ENCODE results near the gene ZFYVE9. TPM values are rescaled to one million over a fixed set of nuclear protein-coding genes. Genes with fewer than 3 reads are reported as not detected.
A peak's percentile ranks its signal among the peaks of the same experiment; 100 is the strongest.

The ZFYVE9 gene
- polyA plus RNA-seq, 3 donors = 0.09 TPM; not detected in 2

DNA sequence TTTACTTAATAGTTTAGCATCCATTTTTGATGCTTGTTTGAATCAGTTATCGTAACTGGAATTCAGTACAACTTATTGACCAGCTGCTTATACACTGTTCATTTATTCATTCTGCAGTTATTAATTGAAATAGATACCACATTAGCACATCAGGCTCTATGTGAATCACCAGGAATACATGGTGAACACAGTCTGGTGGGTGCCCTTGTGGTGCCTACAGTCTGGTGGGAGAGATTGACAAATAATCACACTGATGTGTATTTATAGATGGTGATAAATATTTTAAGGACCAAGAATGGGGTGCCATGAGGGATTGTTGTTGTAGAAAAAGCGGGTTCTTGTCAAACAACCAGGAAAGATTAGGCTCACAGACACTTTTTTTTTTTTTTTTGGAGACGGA, 87.6 kb downstream of the ZFYVE9 start:
- peaks cover 20 to 44% of the 10 kb centered on the region in 2 donors for H3K9me3 ChIP-seq (replicated peaks in 1 of 2; ENCODE audit: control insufficient read depth in 1 of 2, insufficient read depth in 1 of 2, low read length in 2 of 2)
- no peaks in the 10 kb centered on the region for H3K36me3 ChIP-seq (replicated peaks in 1 of 2; ENCODE audit: control insufficient read depth in 1 of 2, insufficient read depth in 2 of 2, low read length in 2 of 2)
- H3K4me1 Mint-ChIP-seq = no peaks in the 10 kb centered on the region
- DNase-seq = no peak
- TF ChIP-seq, protein P1, sequence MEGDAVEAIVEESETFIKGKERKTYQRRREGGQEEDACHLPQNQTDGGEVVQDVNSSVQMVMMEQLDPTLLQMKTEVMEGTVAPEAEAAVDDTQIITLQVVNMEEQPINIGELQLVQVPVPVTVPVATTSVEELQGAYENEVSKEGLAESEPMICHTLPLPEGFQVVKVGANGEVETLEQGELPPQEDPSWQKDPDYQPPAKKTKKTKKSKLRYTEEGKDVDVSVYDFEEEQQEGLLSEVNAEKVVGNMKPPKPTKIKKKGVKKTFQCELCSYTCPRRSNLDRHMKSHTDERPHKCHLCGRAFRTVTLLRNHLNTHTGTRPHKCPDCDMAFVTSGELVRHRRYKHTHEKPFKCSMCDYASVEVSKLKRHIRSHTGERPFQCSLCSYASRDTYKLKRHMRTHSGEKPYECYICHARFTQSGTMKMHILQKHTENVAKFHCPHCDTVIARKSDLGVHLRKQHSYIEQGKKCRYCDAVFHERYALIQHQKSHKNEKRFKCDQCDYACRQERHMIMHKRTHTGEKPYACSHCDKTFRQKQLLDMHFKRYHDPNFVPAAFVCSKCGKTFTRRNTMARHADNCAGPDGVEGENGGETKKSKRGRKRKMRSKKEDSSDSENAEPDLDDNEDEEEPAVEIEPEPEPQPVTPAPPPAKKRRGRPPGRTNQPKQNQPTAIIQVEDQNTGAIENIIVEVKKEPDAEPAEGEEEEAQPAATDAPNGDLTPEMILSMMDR (IDR thresholded peaks at IDR 0.05) = no peak
- H3K4me3 ChIP-seq (replicated peaks in 1 of 3; ENCODE audit: low read depth in 2 of 3, low read length in 3 of 3) = no peak overlapping the region
- H3K36me3 Mint-ChIP-seq = peaks cover 9 to 16% of the 10 kb centered on the region in 2 donors
- no peak overlapping the region for H3K4me2 ChIP-seq (replicated peaks; ENCODE audit: extremely low read depth, low read length, poor library complexity, severe bottlenecking)
- peaks cover 15 to 38% (median 27%) of the 10 kb centered on the region in 7 donors for H3K9me3 Mint-ChIP-seq
- H3K4me1 ChIP-seq (ENCODE audit: control insufficient read depth in 1 of 2, insufficient read depth in 2 of 2, low read length in 2 of 2) = no peaks in the 10 kb centered on the region
- H3K27ac Mint-ChIP-seq = peak overlapping the region in 1 of 7 donors; percentile 7
- no peak overlapping the region for H3K27ac ChIP-seq (ENCODE audit: low read depth in 1 of 2, low read length in 2 of 2)
- no CpG with 5 or more reads among the region's 3 CpGs for whole genome bisulfite sequencing (ENCODE audit: insufficient coverage)
- peaks cover 95 to 100% of the 10 kb centered on the region in 2 donors for H3K27me3 ChIP-seq (ENCODE audit: control insufficient read depth in 2 of 2, insufficient read depth in 2 of 2, low read length in 2 of 2)
- H3K9ac ChIP-seq (ENCODE audit: insufficient read depth, low read length, poor library complexity, severe bottlenecking) = no peak overlapping the region
- H3K79me2 ChIP-seq (ENCODE audit: insufficient read depth, low read length) = no peaks in the 10 kb centered on the region
- H3K27me3 Mint-ChIP-seq (ENCODE audit: low read depth in 3 of 3) = peaks cover 92 to 96% (median 96%) of the 10 kb centered on the region in 3 donors
- intact Hi-C loops (cut with micrococcal nuclease) = no loop called here
- H2AFZ ChIP-seq (ENCODE audit: insufficient read depth, low read depth, low read length, poor library complexity, severe bottlenecking) = no peak overlapping the region
- H4K20me1 ChIP-seq (ENCODE audit: insufficient read depth, low read length) = no peaks in the 10 kb centered on the region
- peak overlapping the region in 1 of 2 donors; percentile 76 for H3K4me3 Mint-ChIP-seq

DNA sequence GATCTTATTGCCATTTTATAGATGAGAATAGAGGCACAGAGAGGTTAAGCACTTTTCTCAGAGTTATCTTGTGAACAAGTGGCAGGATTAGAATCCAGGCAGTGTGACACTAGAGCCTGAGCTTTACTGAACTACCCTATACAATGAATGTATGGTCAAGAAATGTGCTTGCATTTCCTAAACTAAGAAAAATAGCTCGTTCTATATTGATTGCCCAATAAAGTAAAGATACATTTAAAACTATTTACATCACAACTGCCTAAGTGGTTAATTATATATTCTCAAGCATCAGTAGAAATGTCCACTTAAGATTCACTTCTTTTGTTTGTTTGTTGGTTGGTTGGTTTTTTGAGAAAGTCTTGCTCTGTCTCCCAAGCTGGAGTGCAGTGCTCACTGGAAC, 91.6 kb downstream of the ZFYVE9 start:
- H3K4me1 Mint-ChIP-seq = peaks cover 5% of the 10 kb centered on the region
- Histone ChIP-seq H3K4me1 (ENCODE audit: control insufficient read depth in 1 of 2, insufficient read depth in 2 of 2, low read length in 2 of 2) (no peaks in the 10 kb centered on the region), H3K4me3 (replicated peaks in 1 of 3; ENCODE audit: low read depth in 2 of 3, low read length in 3 of 3) (no peak overlapping the region), H3K27ac (ENCODE audit: low read depth in 1 of 2, low read length in 2 of 2) (no peak overlapping the region), H3K9ac (ENCODE audit: insufficient read depth, low read length, poor library complexity, severe bottlenecking) (no peak overlapping the region), H3K79me2 (ENCODE audit: insufficient read depth, low read length) (no peaks in the 10 kb centered on the region), H3K27me3 (ENCODE audit: control insufficient read depth in 2 of 2, insufficient read depth in 2 of 2, low read length in 2 of 2) (peaks cover 95 to 100% of the 10 kb centered on the region in 2 donors), H3K4me2 (replicated peaks; ENCODE audit: extremely low read depth, low read length, poor library complexity, severe bottlenecking) (no peak overlapping the region), H3K36me3 (replicated peaks in 1 of 2; ENCODE audit: control insufficient read depth in 1 of 2, insufficient read depth in 2 of 2, low read length in 2 of 2) (no peaks in the 10 kb centered on the region), H4K20me1 (ENCODE audit: insufficient read depth, low read length) (peaks cover 6% of the 10 kb centered on the region), H3K9me3 (replicated peaks in 1 of 2; ENCODE audit: control insufficient read depth in 1 of 2, insufficient read depth in 1 of 2, low read length in 2 of 2) (peaks cover 0 to 17% of the 10 kb centered on the region in 2 donors), H2AFZ (ENCODE audit: insufficient read depth, low read depth, low read length, poor library complexity, severe bottlenecking) (no peak overlapping the region)
- TF ChIP-seq, protein P1 (IDR thresholded peaks at IDR 0.05) = no peak
- no peak for DNase-seq
- intact Hi-C loops (cut with micrococcal nuclease) = no loop called here
- peaks cover 0 to 14% (median 4%) of the 10 kb centered on the region in 7 donors for H3K9me3 Mint-ChIP-seq
- no CpG with 5 or more reads among the region's 1 CpG for WGBS (ENCODE audit: insufficient coverage)
- peak overlapping the region in 1 of 2 donors; percentile 61 for H3K4me3 Mint-ChIP-seq
- H3K36me3 Mint-ChIP-seq = peaks cover 0 to 4% of the 10 kb centered on the region in 2 donors
- peaks cover 93 to 97% (median 95%) of the 10 kb centered on the region in 3 donors for H3K27me3 Mint-ChIP-seq (ENCODE audit: low read depth in 3 of 3)
- H3K27ac Mint-ChIP-seq = no peak overlapping the region
